Neural crest cell (in vitro differentiated cells): ENCODE data around the gene WFIKKN2. TPM values are rescaled to one million over a fixed set of nuclear protein-coding genes. Genes with fewer than 3 reads are reported as not detected.
A peak's percentile ranks its signal among the peaks of the same experiment; 100 is the strongest.

Experiments
- DNase-seq: peaks from one replicate; pipeline ENCODE4 v3.0.0; 2021; ENCODE audit warnings: low read depth, mixed read lengths, low spot score
- H3K27ac Mint-ChIP-seq: one replicate; pipeline ENCODE4 v1.8.0; 2021; ENCODE audit warnings: mild to moderate bottlenecking, mixed read lengths; ENCODE audit not compliant: unreplicated experiment
- H3K27me3 Mint-ChIP-seq: 2 replicates; pipeline ENCODE4 v1.8.0; 2021; ENCODE audit warnings: low read depth, mild to moderate bottlenecking, mixed read lengths
- H3K36me3 Mint-ChIP-seq: 2 replicates; pipeline ENCODE4 v1.8.0; 2021; ENCODE audit warnings: low read depth, mild to moderate bottlenecking, mixed read lengths
- H3K4me1 Mint-ChIP-seq: 2 replicates; pipeline ENCODE4 v1.8.0; 2021; ENCODE audit warnings: mixed read lengths
- H3K4me3 Mint-ChIP-seq: one replicate; pipeline ENCODE4 v1.8.0; 2021; ENCODE audit warnings: mild to moderate bottlenecking, mixed read lengths
- H3K9me3 Mint-ChIP-seq: 2 replicates; pipeline ENCODE4 v1.8.0; 2021; ENCODE audit warnings: mixed read lengths
- CTCF ChIP-seq: fragments of 200-600 bp; sonication (generic); conservative IDR thresholded peaks from 2 replicates; pipeline ENCODE4 v1.5.0; 2021; ENCODE audit warnings: antibody characterized with exemption, mild to moderate bottlenecking
- total RNA-seq: library from RNA; stranded (reverse); gene quantifications from 2 replicates; pipeline ENCODE4 v1.2.1, GENCODE V29; 2021

The WFIKKN2 gene
- total RNA-seq, 1 donor from 2014 or later, result 0.09 TPM

- no peak for TF ChIP-seq CTCF
- Mint-ChIP-seq H3K4me1 (peaks cover 54% of the 10 kb centered on the region), H3K36me3 (peaks cover 3% of the 10 kb centered on the region), H3K9me3 (no peaks in the 10 kb centered on the region), H3K27me3 (peaks cover 3% of the 10 kb centered on the region), H3K27ac (no peak overlapping the region), H3K4me3 (peak overlapping the region; percentile 98)
- DNase-seq, result no peak
Measured at GRCh38 chr17:50865868-50866260, 30.5 kb downstream of the WFIKKN2 start.

GRCh38 chr17:50866261-50866949 is 31.0 kb downstream of the WFIKKN2 start, which contains the start of gene TOB1:
Gene TOB1, minus strand, starts transcription at chr17:50866354. Its CDS starts 2,337 bp downstream, at chr17:50864017.
- H3K4me3 Mint-ChIP-seq, result peak within 1 kb of the TSS; percentile 99
- H3K36me3 Mint-ChIP-seq, result peaks cover 3% of the 10 kb centered on the region
- no peaks in the 10 kb centered on the region for H3K9me3 Mint-ChIP-seq

GRCh38 chr17:50866950-50867362 is 31.6 kb downstream of the WFIKKN2 start:
- peak overlapping the region; percentile 98 for H3K4me3 Mint-ChIP-seq
- DNase-seq, result peak; percentile 66
- no peaks in the 10 kb centered on the region for H3K9me3 Mint-ChIP-seq
- H3K27ac Mint-ChIP-seq, result peak overlapping the region; percentile 99
- peaks cover 3% of the 10 kb centered on the region for H3K27me3 Mint-ChIP-seq
- peaks cover 43% of the 10 kb centered on the region for H3K4me1 Mint-ChIP-seq
- peaks cover 3% of the 10 kb centered on the region for H3K36me3 Mint-ChIP-seq
- TF ChIP-seq CTCF, result no peak

More at GRCh38 chr17:50866261-50866949, 31.0 kb downstream of the WFIKKN2 start, which contains the start of gene TOB1:
- DNase-seq, result peak; percentile 96
- H3K27ac Mint-ChIP-seq, result peak within 1 kb of the TSS; percentile 99
- TF ChIP-seq CTCF, result no peak
- H3K4me1 Mint-ChIP-seq, result peaks cover 48% of the 10 kb centered on the region
- H3K27me3 Mint-ChIP-seq, result peaks cover 3% of the 10 kb centered on the region

GRCh38 chr17:50867363-50868139 is 32.2 kb downstream of the WFIKKN2 start:
- Mint-ChIP-seq H3K9me3 (no peaks in the 10 kb centered on the region), H3K27ac (peak overlapping the region; percentile 99), H3K27me3 (peaks cover 3% of the 10 kb centered on the region), H3K4me3 (peak overlapping the region; percentile 98), H3K4me1 (peaks cover 42% of the 10 kb centered on the region), H3K36me3 (peaks cover 3% of the 10 kb centered on the region)
- no peak for TF ChIP-seq CTCF
- DNase-seq, result peak; percentile 87

GRCh38 chr17:50868140-50868438 is 32.7 kb downstream of the WFIKKN2 start:
- TF ChIP-seq CTCF, result no peak
- Mint-ChIP-seq H3K36me3 (peaks cover 2% of the 10 kb centered on the region), H3K4me1 (peaks cover 38% of the 10 kb centered on the region), H3K27ac (peak overlapping the region; percentile 99), H3K27me3 (peaks cover 3% of the 10 kb centered on the region), H3K9me3 (no peaks in the 10 kb centered on the region), H3K4me3 (peak overlapping the region; percentile 98)
- DNase-seq, result no peak
